GM18526 (cell line): Measurements from ENCODE around the gene PRDM1.

ENCODE experiments used
- POLR2A ChIP-seq: IDR thresholded peaks from 3 replicates; pipeline ENCODE4 v1.6.1; 2011; ENCODE audit not compliant: insufficient read length; ENCODE audit errors: extremely low read depth

The PRDM1 gene

DNA sequence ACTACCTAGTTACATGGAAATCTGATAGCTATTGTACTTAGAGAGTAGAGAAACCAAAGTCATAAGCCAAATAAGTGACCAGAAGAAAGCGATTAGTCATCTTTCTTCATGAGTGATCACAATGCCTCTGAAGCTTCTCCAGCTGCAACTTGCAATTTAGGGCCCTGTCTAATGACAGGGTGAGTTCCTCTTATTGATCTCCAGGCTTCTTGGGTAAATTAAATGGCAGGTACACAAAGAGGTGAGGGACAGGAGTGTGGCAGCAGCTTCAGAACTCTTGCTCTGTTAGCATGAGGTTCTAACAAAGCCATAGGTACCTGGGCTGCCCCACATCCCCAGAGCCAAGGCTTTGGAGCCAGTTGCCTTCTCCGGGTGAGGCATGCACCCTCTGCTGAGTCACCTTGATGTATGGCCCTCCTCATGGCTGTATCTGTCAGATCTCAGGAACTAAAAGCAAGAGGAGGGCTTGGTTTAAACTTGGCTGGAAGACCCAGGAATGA lies 60.8 kb downstream of the PRDM1 start:
- no peak for TF ChIP-seq POLR2A

DNA sequence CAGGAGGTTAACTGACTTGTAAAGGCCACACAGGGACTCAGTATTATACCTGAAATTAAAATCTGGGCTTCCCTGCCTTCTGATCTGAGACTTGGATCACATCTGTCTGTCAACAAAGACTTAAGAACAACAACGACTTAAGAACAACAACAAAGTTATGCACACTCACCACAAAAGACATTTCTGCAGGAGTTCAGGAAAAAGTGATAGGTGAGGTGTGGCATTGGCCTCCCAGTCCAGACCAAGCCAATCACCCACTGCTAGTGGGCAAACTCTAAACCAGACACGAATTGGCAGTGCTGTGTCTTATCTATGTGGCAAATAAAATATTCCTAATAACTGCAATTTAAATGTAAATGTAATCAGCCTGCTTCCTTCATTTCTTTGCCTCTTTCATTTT lies 61.3 kb downstream of the PRDM1 start:
- TF ChIP-seq POLR2A: no peak

DNA sequence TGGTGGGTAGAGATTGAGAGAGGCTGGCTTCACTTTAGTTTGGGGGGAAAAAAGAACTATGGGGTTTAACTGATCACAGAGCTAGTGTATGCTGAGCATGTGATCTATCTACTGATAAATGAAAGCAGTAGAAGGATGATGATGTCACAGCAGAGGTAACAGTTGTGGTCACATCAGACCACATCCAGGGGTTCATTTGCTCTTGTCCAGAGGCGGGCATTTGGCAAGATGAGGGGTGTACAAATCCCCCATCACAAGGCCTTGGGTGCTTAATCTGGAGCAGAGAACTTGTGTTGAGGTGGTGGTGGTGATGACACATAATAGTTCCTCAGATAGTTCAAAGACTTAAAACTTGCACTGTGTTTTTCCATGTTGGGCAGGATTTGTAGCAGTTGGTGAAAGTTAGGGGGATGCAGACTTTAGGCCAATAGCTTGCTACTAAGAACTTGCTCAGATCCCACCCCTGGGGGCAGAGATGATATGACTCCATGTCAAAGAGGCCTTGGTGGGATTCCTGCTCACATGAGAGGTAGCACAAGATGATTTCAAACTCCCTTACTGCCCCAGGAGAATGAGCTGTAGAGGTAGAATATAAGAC lies 63.4 kb downstream of the PRDM1 start:
- TF ChIP-seq POLR2A: no peak

DNA sequence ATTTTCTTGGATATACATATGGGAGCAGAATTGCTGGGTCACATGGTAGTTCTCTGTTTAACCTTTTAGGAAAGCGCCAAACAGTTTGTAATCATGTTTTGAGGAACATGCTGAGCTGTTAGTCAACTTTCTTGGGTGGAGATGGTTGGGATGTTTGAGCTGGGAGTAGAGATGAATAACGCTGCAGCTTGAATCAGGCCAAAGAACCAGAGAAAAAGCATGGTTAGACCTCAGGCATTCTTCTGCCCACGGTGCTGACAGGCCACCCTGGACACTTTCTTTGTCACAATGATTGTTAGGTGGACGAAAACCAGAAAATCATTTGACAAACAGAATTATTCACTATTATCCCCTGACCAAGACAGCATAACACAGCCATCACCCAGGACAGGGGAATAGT lies 66.8 kb downstream of the PRDM1 start:
- TF ChIP-seq POLR2A: no peak

DNA sequence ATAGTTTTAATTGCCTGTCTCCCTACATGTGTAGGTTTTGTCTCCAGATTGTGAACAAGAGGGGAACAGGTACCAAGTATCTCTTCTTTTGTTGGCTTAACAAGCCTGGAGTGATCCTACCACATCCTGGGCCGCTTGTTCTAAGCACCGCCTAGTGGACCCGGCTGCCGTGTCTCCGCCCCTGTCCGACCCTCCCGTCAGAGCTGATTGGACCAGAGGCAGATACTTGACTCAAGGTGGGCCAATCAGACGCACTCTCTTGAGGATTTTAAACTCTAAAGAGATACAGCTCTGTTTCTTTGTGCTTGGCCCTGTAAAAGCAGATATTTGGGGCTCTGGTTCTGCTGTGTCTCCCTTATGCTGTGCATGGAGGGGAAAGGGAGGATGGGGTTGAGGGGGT lies 68.2 kb downstream of the PRDM1 start:
- TF ChIP-seq POLR2A: no peak

DNA sequence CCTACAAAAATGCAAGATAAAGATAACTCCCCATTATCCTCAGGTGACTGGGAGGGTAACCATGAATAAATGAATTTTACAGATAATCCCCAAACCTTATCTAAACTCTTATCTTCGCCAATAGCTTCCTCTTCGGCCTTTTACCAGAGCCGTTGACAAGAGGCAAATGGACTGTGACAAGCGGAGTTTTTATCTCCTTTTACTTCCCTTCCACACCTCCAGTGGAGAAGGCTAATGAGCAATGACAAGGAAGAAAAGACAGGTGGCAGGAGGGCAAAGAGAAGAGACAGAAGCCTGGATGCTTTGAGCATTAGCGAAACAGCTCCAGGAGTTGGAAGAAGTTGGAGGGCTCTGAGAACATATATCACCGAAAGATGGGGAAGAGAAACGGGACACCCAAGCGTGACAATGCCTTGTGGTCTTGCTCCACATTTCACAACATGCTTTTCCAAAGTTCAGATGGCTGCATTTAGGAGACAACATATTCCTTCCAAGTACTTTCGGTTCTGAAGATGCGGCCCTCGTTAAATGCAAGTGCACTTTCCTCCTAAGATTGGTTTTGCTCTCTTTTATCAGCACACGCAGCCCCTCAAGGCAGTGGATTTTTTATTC lies 69.2 kb downstream of the PRDM1 start:
- TF ChIP-seq POLR2A: no peak

DNA sequence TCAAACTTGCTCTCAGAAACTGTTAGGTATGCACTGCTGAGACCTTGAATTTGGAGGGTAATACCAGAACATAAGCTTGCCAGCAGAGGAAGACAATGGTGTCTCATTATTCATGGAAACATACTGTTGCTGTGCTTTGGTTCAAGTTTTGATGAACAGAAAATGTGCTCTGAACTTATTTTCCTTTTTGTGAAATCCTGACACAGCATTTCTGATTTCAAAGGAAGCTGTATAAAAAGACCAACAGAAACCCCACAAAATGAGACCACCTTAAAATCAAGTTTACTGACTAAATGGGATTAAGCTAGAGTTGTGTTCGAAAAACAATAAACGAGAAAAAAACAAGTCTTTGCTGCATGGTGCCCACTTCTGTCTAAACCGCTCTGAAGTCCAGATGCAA lies 70.3 kb downstream of the PRDM1 start:
- no peak for TF ChIP-seq POLR2A

DNA sequence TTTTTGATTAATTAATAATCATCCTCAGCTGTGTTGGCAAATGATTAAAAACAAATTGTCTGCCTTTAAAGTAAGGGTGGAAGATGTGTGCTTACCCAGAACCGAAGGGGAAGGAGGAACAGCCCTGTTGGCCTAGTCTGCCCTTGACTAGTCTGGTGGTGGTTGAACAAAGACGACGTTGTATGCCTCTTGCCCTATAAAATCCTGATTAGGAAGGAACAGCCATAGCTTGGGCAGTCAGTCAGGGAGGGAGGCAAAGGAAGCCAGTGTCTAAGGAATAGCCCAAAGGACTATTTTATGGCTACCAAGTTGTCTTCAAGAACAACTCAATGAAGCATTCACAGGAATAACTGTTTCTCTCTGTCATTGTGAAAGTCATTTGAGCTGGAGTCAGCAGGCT lies 70.7 kb downstream of the PRDM1 start:
- TF ChIP-seq POLR2A: no peak

DNA sequence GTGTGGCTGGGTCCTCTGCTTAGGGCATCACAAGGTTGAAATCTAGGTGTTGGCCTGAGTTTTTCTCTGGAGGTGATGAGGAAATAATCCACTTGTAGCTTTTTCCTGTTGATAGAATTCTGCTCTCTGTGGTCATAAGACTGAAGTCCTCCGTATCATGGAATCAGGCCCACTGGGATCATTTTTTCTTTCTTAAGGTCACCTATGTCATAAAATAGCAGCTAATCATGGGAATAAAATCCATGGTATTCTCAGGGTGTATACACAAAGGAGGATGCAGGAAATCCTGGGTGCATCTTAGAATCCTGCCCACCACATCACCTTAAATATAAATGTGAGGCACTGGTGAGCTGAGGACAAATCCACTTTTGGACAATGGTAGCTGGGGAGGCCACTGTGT lies 72.7 kb downstream of the PRDM1 start:
- TF ChIP-seq POLR2A: no peak
